Keratinocyte (primary cell): ENCODE data around the gene POLR2C.

Source experiments
- CTCF ChIP-seq, 3 experiments: IDR thresholded peaks in 1 of 3; conservative IDR thresholded peaks in 1 of 3; optimal IDR thresholded peaks in 1 of 3; 2 replicates in 2 of 3; 3 replicates in 1 of 3; pipeline versions ENCODE3 to v1.5.1; 2011; ENCODE audit warnings: low read length in 3 of 3, mild to moderate bottlenecking in 3 of 3, moderate library complexity in 2 of 3, control low read depth in 1 of 3, inconsistent platforms in 1 of 3; ENCODE audit not compliant: insufficient read depth in 2 of 3; ENCODE audit errors: extremely low read depth in 1 of 3
- EZH2 ChIP-seq: IDR thresholded peaks from one replicate; pipeline ENCODE4 v1.6.1; 2012; ENCODE audit warnings: inconsistent platforms, mild to moderate bottlenecking, low read length, moderate library complexity

GRCh38 chr16:57447186-57447962 is 15.1 kb upstream of the POLR2C start, which contains the start of the genes CIAPIN1 and COQ9:
- TF ChIP-seq EZH2 (no peak), CTCF (optimal IDR thresholded peaks at IDR 0.05 in 1 of 3, IDR thresholded peaks at IDR 0.05 in 1 of 3, conservative IDR thresholded peaks at IDR 0.05 in 1 of 3; ENCODE audit: extremely low read depth in 1 of 3, insufficient read depth in 2 of 3, low read length in 3 of 3) (no peak)
